Measurements from ENCODE around the gene TUBGCP2. TPM values are rescaled to one million over a fixed set of nuclear protein-coding genes. Genes with fewer than 3 reads are reported as not detected.
A peak's percentile ranks its signal among the peaks of the same experiment; 100 is the strongest.
"Not testable (repeated sequence)": the region's sequence is repeated elsewhere in the genome, so short reads cannot be mapped to it uniquely, and the experiment has no call there.

The TUBGCP2 gene
- total RNA-seq, 2 experiments from 2014 or later, result 43.3 to 50.2 TPM

GRCh38 chr10:133320852-133321422 lies 12.3 kb upstream of the TUBGCP2 start:
- H3K4me3 Mint-ChIP-seq; H3K4me1 Mint-ChIP-seq; DNase-seq; intact Hi-C loops (cut with DNase I, micrococcal nuclease); ATAC-seq; H3K27ac Mint-ChIP-seq; H3K36me3 Mint-ChIP-seq (ENCODE audit: low read depth); POLR2A ChIA-PET; H3K9me3 Mint-ChIP-seq (ENCODE audit: low read depth): not testable (repeated sequence)
- H3K27me3 Mint-ChIP-seq, result peaks cover 13% of the 10 kb centered on the region
- CTCF ChIA-PET, result interaction anchor here (0.6 to 1.5 kb wide), 2 partner anchors 9 to 381 kb away, joined by 3 to 7 read pairs; no protein-coding TSS in a partner anchor

DNA sequence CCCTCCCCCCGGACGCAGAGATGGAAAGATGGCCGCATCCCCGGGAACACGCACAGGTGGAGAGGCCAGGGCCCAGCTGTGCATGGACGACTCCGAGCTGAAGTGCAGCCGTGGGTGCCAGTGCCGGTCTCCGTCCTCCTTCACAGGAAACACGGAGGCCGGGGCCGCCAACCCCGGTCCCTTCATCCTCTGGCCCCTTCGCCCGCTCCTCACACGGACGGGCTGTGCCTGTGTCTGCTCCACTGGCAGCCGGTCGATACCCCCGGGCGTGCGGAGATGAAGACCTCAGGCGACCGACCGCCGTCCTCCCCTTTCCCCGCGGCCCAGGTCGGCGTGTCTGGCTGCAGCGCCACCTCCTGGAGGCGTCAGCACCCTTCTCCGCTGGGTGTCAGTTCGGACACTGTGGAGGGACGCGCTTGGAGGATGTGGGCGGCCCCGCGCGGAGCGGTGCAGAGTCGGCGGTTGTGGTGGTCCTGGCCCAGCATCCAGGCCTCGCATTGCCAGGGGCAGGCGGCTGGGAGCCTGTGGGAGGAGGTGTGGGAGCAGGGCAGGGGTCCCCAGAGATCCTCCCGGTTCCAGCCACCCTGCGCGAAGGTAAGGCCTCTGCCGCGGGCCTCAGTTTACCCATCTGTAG lies 9.9 kb upstream of the TUBGCP2 start:
- DNase-seq, result peak; percentile 85
- peak overlapping the region; percentile 51 for H3K4me3 Mint-ChIP-seq
- intact Hi-C loops (cut with DNase I, micrococcal nuclease), result loop anchor here (1.0 to 2.0 kb wide), 3 partner anchors 11 to 174 kb away; no protein-coding TSS in a partner anchor
- POLR2A ChIA-PET, result no interaction called here
- peaks cover 9% of the 10 kb centered on the region for H3K4me1 Mint-ChIP-seq
- H3K27ac Mint-ChIP-seq, result no peak overlapping the region
- no peaks in the 10 kb centered on the region for H3K36me3 Mint-ChIP-seq (ENCODE audit: low read depth)
- peaks cover 10% of the 10 kb centered on the region for H3K27me3 Mint-ChIP-seq
- CTCF ChIA-PET, result no interaction called here
- ATAC-seq, result peak; percentile 95
- H3K9me3 Mint-ChIP-seq (ENCODE audit: low read depth), result no peaks in the 10 kb centered on the region

- H3K4me1 Mint-ChIP-seq, result peaks cover 9% of the 10 kb centered on the region
- peaks cover 10% of the 10 kb centered on the region for H3K27me3 Mint-ChIP-seq
- POLR2A ChIA-PET, result no interaction called here
- H3K4me3 Mint-ChIP-seq, result no peak overlapping the region
- H3K36me3 Mint-ChIP-seq (ENCODE audit: low read depth), result no peaks in the 10 kb centered on the region
- intact Hi-C loops (cut with DNase I, micrococcal nuclease), result no loop called here
- H3K9me3 Mint-ChIP-seq (ENCODE audit: low read depth), result no peaks in the 10 kb centered on the region
- CTCF ChIA-PET, result interaction anchor here (1.9 kb wide), 1 partner anchor 13 kb away, joined by 7 read pairs; no protein-coding TSS in a partner anchor
- no peak overlapping the region for H3K27ac Mint-ChIP-seq
- ATAC-seq, result no peak
- no peak for DNase-seq
Observed at GRCh38 chr10:133316732-133317131, 8.1 kb upstream of the TUBGCP2 start.

DNA sequence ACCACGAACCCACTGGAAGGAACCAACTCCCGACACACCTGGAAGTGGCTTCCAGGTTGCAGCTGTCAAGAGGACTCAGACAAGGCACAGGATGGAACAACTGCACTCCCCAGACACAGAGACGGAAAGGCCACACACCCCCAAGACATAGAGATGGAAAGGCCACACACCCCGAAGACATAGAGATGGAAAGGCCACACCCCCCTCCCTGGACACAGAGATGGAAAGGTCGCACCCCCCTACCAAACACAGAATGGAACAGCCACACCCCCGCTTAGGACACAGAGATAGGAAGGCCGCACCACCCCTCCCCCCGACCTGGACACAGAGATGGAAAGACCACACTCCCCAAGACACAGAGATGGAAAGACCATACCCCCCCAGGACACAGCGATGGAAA lies 7.6 kb upstream of the TUBGCP2 start:
- ATAC-seq, result no peak
- intact Hi-C loops (cut with DNase I, micrococcal nuclease), result no loop called here
- Mint-ChIP-seq H3K4me1 (peaks cover 9% of the 10 kb centered on the region), H3K9me3 (ENCODE audit: low read depth) (no peaks in the 10 kb centered on the region), H3K27ac (no peak overlapping the region), H3K4me3 (no peak overlapping the region), H3K36me3 (ENCODE audit: low read depth) (no peaks in the 10 kb centered on the region), H3K27me3 (peaks cover 10% of the 10 kb centered on the region)
- DNase-seq, result no peak
- ChIA-PET CTCF (interaction anchor here (0.6 to 1.9 kb wide), 3 partner anchors 9 to 746 kb away, joined by 4 to 7 read pairs (median 4); no protein-coding TSS in a partner anchor), POLR2A (no interaction called here)

- CTCF ChIA-PET, result interaction anchor here (0.6 to 1.9 kb wide), 4 partner anchors 9 to 745 kb away, joined by 4 to 7 read pairs (median 4); no protein-coding TSS in a partner anchor
- intact Hi-C loops (cut with DNase I, micrococcal nuclease), result no loop called here
- H3K36me3 Mint-ChIP-seq (ENCODE audit: low read depth), result peaks cover under 1% of the 10 kb centered on the region
- ATAC-seq (no peak), DNase-seq (no peak)
- H3K27me3 Mint-ChIP-seq, result peaks cover 10% of the 10 kb centered on the region
- no peak overlapping the region for H3K27ac Mint-ChIP-seq
- POLR2A ChIA-PET, result no interaction called here
- H3K9me3 Mint-ChIP-seq (ENCODE audit: low read depth), result no peaks in the 10 kb centered on the region
- peaks cover 9% of the 10 kb centered on the region for H3K4me1 Mint-ChIP-seq
- no peak overlapping the region for H3K4me3 Mint-ChIP-seq
Observed at GRCh38 chr10:133315847-133316246, 7.2 kb upstream of the TUBGCP2 start.

DNA sequence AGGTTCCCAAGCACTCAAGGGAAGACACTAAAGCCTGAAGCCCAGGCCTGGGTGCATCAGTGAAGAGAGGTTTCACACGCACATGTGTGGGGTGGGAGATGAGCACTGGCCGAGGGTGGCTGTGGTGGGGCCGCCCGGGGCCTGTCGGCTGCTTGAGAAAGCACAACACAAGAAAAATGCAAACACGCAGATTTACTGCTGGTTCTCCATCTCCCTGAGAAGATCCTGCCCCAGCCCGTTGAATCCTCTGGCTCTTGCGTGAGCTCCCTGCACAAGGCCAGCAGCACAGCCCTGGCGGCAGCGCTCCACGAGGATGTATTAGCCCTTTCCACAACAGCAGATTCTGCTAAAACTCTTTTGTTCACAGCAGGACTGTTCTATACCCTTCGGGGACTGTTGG lies 6.2 kb upstream of the TUBGCP2 start:
- DNase-seq (no peak), ATAC-seq (no peak)
- peaks cover 6% of the 10 kb centered on the region for H3K27me3 Mint-ChIP-seq
- no peak overlapping the region for H3K4me3 Mint-ChIP-seq
- no peak overlapping the region for H3K27ac Mint-ChIP-seq
- peaks cover 9% of the 10 kb centered on the region for H3K4me1 Mint-ChIP-seq
- CTCF ChIA-PET, result interaction anchor here (0.6 to 2.0 kb wide), 5 partner anchors 8 to 458 kb away, joined by 3 to 7 read pairs (median 4); no protein-coding TSS in a partner anchor
- peaks cover 6% of the 10 kb centered on the region for H3K36me3 Mint-ChIP-seq (ENCODE audit: low read depth)
- POLR2A ChIA-PET, result no interaction called here
- no peaks in the 10 kb centered on the region for H3K9me3 Mint-ChIP-seq (ENCODE audit: low read depth)
- intact Hi-C loops (cut with DNase I, micrococcal nuclease), result no loop called here

GRCh38 chr10:133313192-133313591 lies 4.5 kb upstream of the TUBGCP2 start:
- Mint-ChIP-seq H3K36me3 (ENCODE audit: low read depth) (peaks cover 9% of the 10 kb centered on the region), H3K9me3 (ENCODE audit: low read depth) (no peaks in the 10 kb centered on the region), H3K4me3 (no peak overlapping the region), H3K4me1 (peaks cover 6% of the 10 kb centered on the region), H3K27ac (no peak overlapping the region), H3K27me3 (no peaks in the 10 kb centered on the region)
- DNase-seq (no peak), ATAC-seq (no peak)
- ChIA-PET POLR2A (no interaction called here), CTCF (interaction anchor here (0.7 to 0.9 kb wide), 2 partner anchors 44 to 52 kb away, joined by 3 read pairs; no protein-coding TSS in a partner anchor)
- intact Hi-C loops (cut with DNase I, micrococcal nuclease), result no loop called here

- ChIA-PET CTCF (interaction anchor here (0.7 to 0.9 kb wide), 2 partner anchors 44 to 52 kb away, joined by 3 read pairs; no protein-coding TSS in a partner anchor), POLR2A (no interaction called here)
- H3K27me3 Mint-ChIP-seq, result no peaks in the 10 kb centered on the region
- no peak for DNase-seq
- no peak for ATAC-seq
- H3K4me1 Mint-ChIP-seq, result peaks cover 7% of the 10 kb centered on the region
- peaks cover 12% of the 10 kb centered on the region for H3K36me3 Mint-ChIP-seq (ENCODE audit: low read depth)
- intact Hi-C loops (cut with DNase I, micrococcal nuclease), result no loop called here
- no peaks in the 10 kb centered on the region for H3K9me3 Mint-ChIP-seq (ENCODE audit: low read depth)
- H3K27ac Mint-ChIP-seq, result no peak overlapping the region
- H3K4me3 Mint-ChIP-seq, result no peak overlapping the region
Observed at GRCh38 chr10:133312769-133313145, 4.1 kb upstream of the TUBGCP2 start.

DNA sequence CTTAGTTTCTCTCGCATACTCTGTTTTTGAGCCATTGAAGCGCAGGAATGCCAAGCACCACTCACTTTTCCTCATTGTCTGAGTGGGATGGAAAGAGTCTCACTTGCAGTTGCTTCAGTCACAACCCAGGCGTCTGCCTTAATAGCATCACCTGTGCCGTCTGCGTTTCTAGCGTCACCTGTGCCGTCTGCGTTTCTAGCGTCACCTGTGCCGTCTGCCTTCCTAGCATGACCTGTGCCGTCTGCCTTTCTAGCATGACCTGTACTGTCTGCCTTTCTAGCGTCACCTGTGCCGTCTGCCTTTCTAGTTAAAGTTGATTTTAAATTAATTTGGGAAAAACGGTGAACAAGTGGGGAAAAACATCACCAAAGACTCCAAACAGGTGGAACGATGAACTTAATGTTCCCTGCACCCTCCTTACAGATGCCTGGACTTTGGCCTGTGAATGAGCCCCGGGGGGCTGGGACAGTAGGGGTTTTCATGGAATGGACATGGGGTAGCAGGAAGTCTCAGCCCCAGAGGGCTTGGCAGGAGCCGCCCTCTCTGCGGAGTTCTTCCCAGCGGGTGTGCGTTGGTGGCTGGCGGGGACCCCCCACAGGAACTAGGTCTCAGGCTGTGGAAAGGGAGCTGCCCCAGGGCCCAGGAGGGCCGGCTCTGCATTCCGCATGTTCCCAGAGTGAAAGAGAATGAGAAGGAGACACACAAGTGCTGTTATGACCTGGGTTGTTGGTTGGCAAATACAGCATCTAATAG lies 3.5 kb upstream of the TUBGCP2 start:
- Mint-ChIP-seq H3K9me3 (ENCODE audit: low read depth) (no peaks in the 10 kb centered on the region), H3K36me3 (ENCODE audit: low read depth) (peaks cover 14% of the 10 kb centered on the region), H3K27me3 (no peaks in the 10 kb centered on the region), H3K4me1 (peaks cover 13% of the 10 kb centered on the region), H3K4me3 (no peak overlapping the region), H3K27ac (no peak overlapping the region)
- intact Hi-C loops (cut with DNase I, micrococcal nuclease), result no loop called here
- no peak for DNase-seq
- ChIA-PET CTCF (no interaction called here), POLR2A (no interaction called here)
- no peak for ATAC-seq

GRCh38 chr10:133311570-133311969 lies 2.9 kb upstream of the TUBGCP2 start:
- Mint-ChIP-seq H3K27me3 (no peaks in the 10 kb centered on the region), H3K36me3 (ENCODE audit: low read depth) (peaks cover 15% of the 10 kb centered on the region), H3K4me1 (peaks cover 18% of the 10 kb centered on the region), H3K9me3 (ENCODE audit: low read depth) (no peaks in the 10 kb centered on the region), H3K27ac (no peak overlapping the region), H3K4me3 (no peak overlapping the region)
- intact Hi-C loops (cut with DNase I, micrococcal nuclease), result no loop called here
- CTCF ChIA-PET, result interaction anchor here (1.3 kb wide), 1 partner anchor 17 kb away, joined by 4 read pairs; no protein-coding TSS in a partner anchor
- POLR2A ChIA-PET, result no interaction called here
- DNase-seq (no peak), ATAC-seq (no peak)

DNA sequence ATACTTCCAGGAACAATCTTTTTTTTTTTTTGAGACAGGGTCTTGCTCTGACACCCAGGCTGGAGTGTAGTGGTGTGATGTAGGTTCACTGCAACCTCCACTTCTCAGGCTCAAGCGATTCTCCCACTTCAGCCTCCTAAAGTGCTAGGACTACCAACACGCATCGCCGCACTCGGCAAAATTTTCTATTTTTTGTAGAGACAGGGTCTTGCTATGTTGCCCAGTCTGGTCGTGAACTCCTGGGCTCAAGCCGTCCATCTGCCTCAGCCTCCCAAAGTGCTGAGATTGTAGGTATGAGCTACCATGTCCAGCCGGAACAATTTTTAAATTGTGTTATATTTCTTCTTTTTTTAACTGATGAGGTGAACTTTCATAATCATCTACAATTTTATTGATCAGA lies 2.1 kb upstream of the TUBGCP2 start:
- H3K9me3 Mint-ChIP-seq (ENCODE audit: low read depth), result no peaks in the 10 kb centered on the region
- DNase-seq (no peak), ATAC-seq (no peak)
- peaks cover 15% of the 10 kb centered on the region for H3K36me3 Mint-ChIP-seq (ENCODE audit: low read depth)
- H3K27me3 Mint-ChIP-seq, result no peaks in the 10 kb centered on the region
- no peak overlapping the region for H3K27ac Mint-ChIP-seq
- peaks cover 22% of the 10 kb centered on the region for H3K4me1 Mint-ChIP-seq
- H3K4me3 Mint-ChIP-seq, result no peak overlapping the region
- ChIA-PET POLR2A (no interaction called here), CTCF (interaction anchor here (1.3 kb wide), 1 partner anchor 18 kb away, joined by 4 read pairs; no protein-coding TSS in a partner anchor)
- intact Hi-C loops (cut with DNase I, micrococcal nuclease), result no loop called here
